Measurements from ENCODE around the gene IGSF22.

IGSF22 gene

GRCh38 chr11:18704045-18704645 is 21.8 kb downstream of the IGSF22 start:
- TF ChIP-seq CTCF (IDR thresholded peaks at IDR 0.05; ENCODE audit: insufficient read depth, low read depth, low read length, missing control alignments) = no peak
- no peak for DNase-seq (ENCODE audit: low read depth)
- H3K4me3 ChIP-seq (ENCODE audit: low read length) = no peak overlapping the region

GRCh38 chr11:18703001-18703763 is 22.8 kb downstream of the IGSF22 start:
- no peak overlapping the region for H3K4me3 ChIP-seq (ENCODE audit: low read length)
- no peak for TF ChIP-seq CTCF (IDR thresholded peaks at IDR 0.05; ENCODE audit: insufficient read depth, low read depth, low read length, missing control alignments)
- no peak for DNase-seq (ENCODE audit: low read depth)

DNA sequence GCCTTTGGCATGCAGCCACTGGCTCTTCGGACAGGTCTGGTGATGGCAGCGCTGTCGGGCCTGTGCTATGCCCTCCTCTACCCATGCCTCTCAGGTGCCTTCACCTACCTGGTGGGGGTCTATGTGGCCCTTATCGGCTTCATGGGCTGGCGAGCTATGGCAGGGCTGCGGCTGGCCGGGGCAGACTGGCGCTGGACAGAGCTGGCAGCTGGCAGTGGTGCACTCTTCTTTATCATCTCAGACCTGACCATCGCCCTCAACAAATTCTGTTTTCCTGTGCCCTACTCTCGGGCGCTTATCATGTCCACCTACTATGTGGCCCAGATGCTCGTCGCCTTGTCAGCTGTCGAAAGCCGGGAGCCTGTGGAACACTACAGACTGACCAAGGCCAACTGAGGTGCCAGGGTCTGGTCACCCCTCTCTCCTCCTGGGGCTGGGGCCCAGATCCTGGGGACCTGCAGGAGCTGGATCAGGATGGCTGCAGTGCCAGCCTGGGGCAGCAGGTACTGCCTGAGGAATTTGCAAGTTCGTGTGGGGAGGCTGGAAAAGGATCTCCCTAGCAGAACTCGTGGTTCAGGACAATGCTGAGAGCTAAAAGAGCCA is 24.3 kb downstream of the IGSF22 start:
- no peak for DNase-seq (ENCODE audit: low read depth)
- no peak overlapping the region for H3K4me3 ChIP-seq (ENCODE audit: low read length)
- no peak for TF ChIP-seq CTCF (IDR thresholded peaks at IDR 0.05; ENCODE audit: insufficient read depth, low read depth, low read length, missing control alignments)

GRCh38 chr11:18700872-18701271 is 25.1 kb downstream of the IGSF22 start:
- TF ChIP-seq CTCF (IDR thresholded peaks at IDR 0.05; ENCODE audit: insufficient read depth, low read depth, low read length, missing control alignments) = no peak
- H3K4me3 ChIP-seq (ENCODE audit: low read length) = no peak overlapping the region
- DNase-seq (ENCODE audit: low read depth) = no peak

- no peak for TF ChIP-seq CTCF (IDR thresholded peaks at IDR 0.05; ENCODE audit: insufficient read depth, low read depth, low read length, missing control alignments)
- H3K4me3 ChIP-seq (ENCODE audit: low read length) = no peak overlapping the region
- peak; percentile 34 for DNase-seq (ENCODE audit: low read depth)
Measured at GRCh38 chr11:18700375-18700774, 25.6 kb downstream of the IGSF22 start.

GRCh38 chr11:18699848-18700261 is 26.1 kb downstream of the IGSF22 start:
- no peak for TF ChIP-seq CTCF (IDR thresholded peaks at IDR 0.05; ENCODE audit: insufficient read depth, low read depth, low read length, missing control alignments)
- DNase-seq (ENCODE audit: low read depth) = no peak
- H3K4me3 ChIP-seq (ENCODE audit: low read length) = no peak overlapping the region

Measured in epithelial cell of esophagus (primary cell).